ENCODE results near the gene KLK12. TPM values are rescaled to one million over a fixed set of nuclear protein-coding genes. Genes with fewer than 3 reads are reported as not detected.

The KLK12 gene
- total and polyA plus RNA-seq, 12 donors = 0.17 TPM; not detected in 11

GRCh38 chr19:51064534-51065220, 29.9 kb upstream of the KLK12 start, which contains the start of gene KLK13:
Gene KLK13 (minus strand): TSS chr19:51065092. CDS start chr19:51065067, 25 bp downstream.
- H3K36me3 ChIP-seq (replicated peaks in 1 of 2) = no peaks in the 10 kb centered on the region
- DNase-seq = peak in 5 of 7 donors; percentile 14 to 60 (median 40)
- H3K4me3 ChIP-seq = peak within 1 kb of the TSS in 1 of 4 donors; percentile 44
- no peaks in the 10 kb centered on the region for H3K27me3 ChIP-seq
- H3K4me1 ChIP-seq (replicated peaks in 1 of 2) = peaks cover 3 to 5% of the 10 kb centered on the region in 2 donors
- no peak for TF ChIP-seq POLR2A (IDR thresholded peaks at IDR 0.05)
- TF ChIP-seq, protein P1, sequence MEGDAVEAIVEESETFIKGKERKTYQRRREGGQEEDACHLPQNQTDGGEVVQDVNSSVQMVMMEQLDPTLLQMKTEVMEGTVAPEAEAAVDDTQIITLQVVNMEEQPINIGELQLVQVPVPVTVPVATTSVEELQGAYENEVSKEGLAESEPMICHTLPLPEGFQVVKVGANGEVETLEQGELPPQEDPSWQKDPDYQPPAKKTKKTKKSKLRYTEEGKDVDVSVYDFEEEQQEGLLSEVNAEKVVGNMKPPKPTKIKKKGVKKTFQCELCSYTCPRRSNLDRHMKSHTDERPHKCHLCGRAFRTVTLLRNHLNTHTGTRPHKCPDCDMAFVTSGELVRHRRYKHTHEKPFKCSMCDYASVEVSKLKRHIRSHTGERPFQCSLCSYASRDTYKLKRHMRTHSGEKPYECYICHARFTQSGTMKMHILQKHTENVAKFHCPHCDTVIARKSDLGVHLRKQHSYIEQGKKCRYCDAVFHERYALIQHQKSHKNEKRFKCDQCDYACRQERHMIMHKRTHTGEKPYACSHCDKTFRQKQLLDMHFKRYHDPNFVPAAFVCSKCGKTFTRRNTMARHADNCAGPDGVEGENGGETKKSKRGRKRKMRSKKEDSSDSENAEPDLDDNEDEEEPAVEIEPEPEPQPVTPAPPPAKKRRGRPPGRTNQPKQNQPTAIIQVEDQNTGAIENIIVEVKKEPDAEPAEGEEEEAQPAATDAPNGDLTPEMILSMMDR (IDR thresholded peaks at IDR 0.05) = no peak
- H3K27ac ChIP-seq = no peak within 1 kb of the TSS
- no peaks in the 10 kb centered on the region for H3K9me3 ChIP-seq (replicated peaks in 1 of 3)
- intact Hi-C loops (cut with DNase I) = no loop called here
- WGBS, 4 donors = 12 to 20% (median 15%) methylated on average over 24 to 38 of the region's 38 CpGs

GRCh38 chr19:51063664-51064063, 28.9 kb upstream of the KLK12 start:
- WGBS, 4 donors = 68 to 95% (median 87%) methylated on average over 7 of the region's 7 CpGs
- Histone ChIP-seq H3K4me1 (replicated peaks in 1 of 2) (peaks cover 3 to 5% of the 10 kb centered on the region in 2 donors), H3K9me3 (replicated peaks in 1 of 3) (no peaks in the 10 kb centered on the region), H3K36me3 (replicated peaks in 1 of 2) (no peaks in the 10 kb centered on the region), H3K4me3 (no peak overlapping the region), H3K27ac (no peak overlapping the region), H3K27me3 (no peaks in the 10 kb centered on the region)
- TF ChIP-seq POLR2A (IDR thresholded peaks at IDR 0.05) = no peak
- TF ChIP-seq, protein P1 (IDR thresholded peaks at IDR 0.05) = no peak
- no peak for DNase-seq
- intact Hi-C loops (cut with DNase I) = no loop called here

DNA sequence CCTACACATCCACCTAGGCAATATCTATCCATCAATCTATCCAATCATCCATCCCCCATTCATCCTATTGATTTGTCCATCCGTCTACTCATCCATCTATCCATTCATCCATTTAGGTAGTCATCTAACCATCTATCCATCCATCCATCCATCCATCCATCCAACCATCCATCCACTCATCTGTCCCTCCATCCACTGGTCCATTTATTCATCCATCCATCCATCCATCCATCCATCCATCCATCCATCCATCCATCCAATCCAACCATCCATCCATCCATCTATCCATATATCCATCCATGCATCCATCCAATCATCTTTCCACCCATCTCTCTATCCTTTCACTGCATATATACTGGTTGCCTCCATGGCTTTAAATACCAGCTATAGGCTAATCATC, 26.2 kb upstream of the KLK12 start:
- Histone ChIP-seq H3K27me3 (no peaks in the 10 kb centered on the region), H3K9me3 (replicated peaks in 1 of 3) (no peaks in the 10 kb centered on the region), H3K4me3 (no peak overlapping the region), H3K36me3 (replicated peaks in 1 of 2) (no peaks in the 10 kb centered on the region), H3K27ac (no peak overlapping the region), H3K4me1 (replicated peaks in 1 of 2) (peaks cover 3 to 5% of the 10 kb centered on the region in 2 donors)
- 0 to 27% (median 0%) methylated on average over 1 of the region's 1 CpG for WGBS, 4 donors
- intact Hi-C loops (cut with DNase I) = no loop called here
- TF ChIP-seq, protein P1 (IDR thresholded peaks at IDR 0.05) = no peak
- no peak for TF ChIP-seq POLR2A (IDR thresholded peaks at IDR 0.05)
- no peak for DNase-seq

- H3K27me3 ChIP-seq = no peaks in the 10 kb centered on the region
Measured at GRCh38 chr19:51060336-51060735, 25.5 kb upstream of the KLK12 start.

GRCh38 chr19:51059715-51060114, 24.9 kb upstream of the KLK12 start:
- H3K9me3 ChIP-seq (replicated peaks in 1 of 3) = no peaks in the 10 kb centered on the region
- H3K36me3 ChIP-seq (replicated peaks in 1 of 2) = no peaks in the 10 kb centered on the region
- no peak for TF ChIP-seq POLR2A (IDR thresholded peaks at IDR 0.05)
- TF ChIP-seq, protein P1 (IDR thresholded peaks at IDR 0.05) = no peak
- H3K27me3 ChIP-seq = no peaks in the 10 kb centered on the region
- intact Hi-C loops (cut with DNase I) = no loop called here
- WGBS, 4 donors = 76 to 87% (median 80%) methylated on average over 7 of the region's 7 CpGs
- DNase-seq = no peak
- peaks cover 1 to 3% of the 10 kb centered on the region in 2 donors for H3K4me1 ChIP-seq (replicated peaks in 1 of 2)
- H3K4me3 ChIP-seq = no peak overlapping the region
- no peak overlapping the region for H3K27ac ChIP-seq

More at GRCh38 chr19:51060336-51060735, 25.5 kb upstream of the KLK12 start:
- Histone ChIP-seq H3K27ac (no peak overlapping the region), H3K4me1 (replicated peaks in 1 of 2) (peaks cover 3 to 5% of the 10 kb centered on the region in 2 donors), H3K36me3 (replicated peaks in 1 of 2) (no peaks in the 10 kb centered on the region), H3K4me3 (no peak overlapping the region), H3K9me3 (replicated peaks in 1 of 3) (no peaks in the 10 kb centered on the region)
- TF ChIP-seq POLR2A (IDR thresholded peaks at IDR 0.05) = no peak
- 66 to 74% (median 68%) methylated on average over 4 of the region's 4 CpGs for WGBS, 4 donors
- intact Hi-C loops (cut with DNase I) = no loop called here
- no peak for DNase-seq

Measured in adrenal gland (tissue), 12 donors.